HEK293T (cell line): ENCODE data around the gene FAM83D.

Experiments
- ARNT ChIP-seq: fragments of 450-650 bp; IDR thresholded peaks from 2 replicates; pipeline ENCODE4 v1.6.1; 2017; ENCODE audit warnings: mild to moderate bottlenecking
- BHLHE40 ChIP-seq: fragments of 450-650 bp; IDR thresholded peaks from 2 replicates; pipeline ENCODE4 v1.6.1; 2016; ENCODE audit warnings: mild to moderate bottlenecking, moderate library complexity, borderline replicate concordance
- ELF4 ChIP-seq: fragments of 450-650 bp; IDR thresholded peaks from 2 replicates; pipeline ENCODE4 v1.6.1; 2017; ENCODE audit warnings: antibody characterized with exemption
- FOXA1 ChIP-seq: fragments of 450-650 bp; IDR thresholded peaks from 2 replicates; pipeline ENCODE4 v1.6.1; 2016; ENCODE audit warnings: mild to moderate bottlenecking
- FOXK2 ChIP-seq: fragments of 450-650 bp; IDR thresholded peaks from 2 replicates; pipeline ENCODE4 v1.6.1; 2016; ENCODE audit warnings: mild to moderate bottlenecking
- FOXM1 ChIP-seq: fragments of 450-650 bp; IDR thresholded peaks from 2 replicates; pipeline ENCODE4 v1.6.1; 2017; ENCODE audit warnings: mild to moderate bottlenecking, borderline replicate concordance
- HDGF ChIP-seq: fragments of 450-650 bp; IDR thresholded peaks from 2 replicates; pipeline ENCODE4 v1.6.1; 2017; ENCODE audit warnings: antibody characterized with exemption, borderline replicate concordance
- L3MBTL2 ChIP-seq: fragments of 450-650 bp; conservative IDR thresholded peaks from 2 replicates; pipeline ENCODE4 v1.6.1; 2016; ENCODE audit warnings: mild to moderate bottlenecking
- NFRKB ChIP-seq: fragments of 450-650 bp; IDR thresholded peaks from 2 replicates; pipeline ENCODE4 v1.6.1; 2016; ENCODE audit warnings: mild to moderate bottlenecking, moderate library complexity
- PKNOX1 ChIP-seq: fragments of 450-650 bp; IDR thresholded peaks from 2 replicates; pipeline ENCODE4 v1.6.1; 2016
- SP1 ChIP-seq: fragments of 450-650 bp; IDR thresholded peaks from 2 replicates; pipeline ENCODE4 v1.6.1; 2017
- SUZ12 ChIP-seq: fragments of 450-650 bp; IDR thresholded peaks from 2 replicates; pipeline ENCODE4 v1.6.1; 2016; ENCODE audit warnings: mild to moderate bottlenecking
- TARDBP ChIP-seq: fragments of 450-650 bp; IDR thresholded peaks from 2 replicates; pipeline ENCODE4 v1.6.1; 2016
- ZNF384 ChIP-seq: fragments of 450-650 bp; IDR thresholded peaks from 2 replicates; pipeline ENCODE4 v1.6.1; 2016

DNA sequence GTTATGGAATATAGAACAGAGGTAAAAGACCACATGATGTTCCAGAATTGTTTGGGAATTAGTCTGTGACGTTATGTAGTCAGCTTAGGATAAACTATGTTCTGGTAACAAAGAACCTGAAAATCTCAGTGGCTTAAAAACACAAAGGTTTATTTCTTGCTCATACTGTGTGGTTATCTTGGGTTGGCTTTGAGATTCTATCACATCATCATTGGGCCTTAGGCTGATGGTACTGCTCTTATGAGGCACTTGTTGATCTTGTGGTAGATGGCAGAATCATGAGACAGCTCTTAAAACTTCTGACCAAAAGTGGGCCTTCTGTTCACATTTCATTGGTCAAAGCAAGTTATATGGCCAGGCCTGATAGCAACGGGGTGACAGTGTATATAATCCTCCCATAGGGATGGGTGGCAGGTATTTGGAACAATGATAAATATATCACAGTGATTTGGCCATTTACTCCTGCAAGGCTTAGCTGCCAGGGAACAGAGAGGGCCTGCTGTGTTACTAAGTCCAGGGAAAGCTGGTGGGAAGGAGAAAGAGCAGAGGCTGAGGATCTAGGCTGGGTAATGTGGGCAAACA is 49.4 kb downstream of the FAM83D start:
- TF ChIP-seq PKNOX1: no peak
- no peak for TF ChIP-seq SP1
- no peak for TF ChIP-seq SUZ12
- no peak for TF ChIP-seq TARDBP
- TF ChIP-seq FOXK2: no peak
- no peak for TF ChIP-seq BHLHE40
- no peak for TF ChIP-seq FOXA1
- TF ChIP-seq ELF4: no peak
- no peak for TF ChIP-seq FOXM1
- TF ChIP-seq HDGF: no peak
- no peak for TF ChIP-seq ARNT
- no peak for TF ChIP-seq ZNF384
- TF ChIP-seq NFRKB: no peak
- TF ChIP-seq L3MBTL2: no peak
